SJCRH30 (cell line): Measurements from ENCODE around the gene CDHR4. TPM values are rescaled to one million over a fixed set of nuclear protein-coding genes. Genes with fewer than 3 reads are reported as not detected.
A peak's percentile ranks its signal among the peaks of the same experiment; 100 is the strongest.

ENCODE experiments used
- DNase-seq, 2 experiments: peaks; one replicate each; pipeline ENCODE4 v3.0.0-alpha.2; 2015 to 2020
- H3K27ac ChIP-seq: fragments of 250-450 bp; sonication (Bioruptor Pico); 2 replicates; pipeline ENCODE4 v1.5.1; 2020; ENCODE audit warnings: mild to moderate bottlenecking, moderate library complexity
- H3K27me3 ChIP-seq: fragments of 250-450 bp; sonication (Bioruptor Pico); 2 replicates; pipeline ENCODE4 v1.5.1; 2020; ENCODE audit warnings: mild to moderate bottlenecking, moderate library complexity
- H3K36me3 ChIP-seq: fragments of 250-450 bp; sonication (Bioruptor Pico); 2 replicates; pipeline ENCODE4 v1.5.1; 2020; ENCODE audit warnings: mild to moderate bottlenecking, moderate library complexity
- H3K4me1 ChIP-seq: fragments of 250-450 bp; sonication (Bioruptor Pico); 2 replicates; pipeline ENCODE4 v1.5.1; 2020; ENCODE audit warnings: mild to moderate bottlenecking, moderate library complexity
- H3K4me3 ChIP-seq: fragments of 250-450 bp; sonication (Bioruptor Pico); 2 replicates; pipeline ENCODE4 v1.5.1; 2020; ENCODE audit warnings: mild to moderate bottlenecking, moderate library complexity
- H3K9me3 ChIP-seq: fragments of 250-450 bp; sonication (Bioruptor Pico); replicated peaks from 2 replicates; pipeline ENCODE4 v1.5.1; 2020; ENCODE audit warnings: mild to moderate bottlenecking, moderate library complexity
- total RNA-seq: library from RNA; depleted of rRNA; stranded (reverse); fragments of >200 nt; shearing (Covaris generic); gene quantifications from 2 replicates; pipeline ENCODE4 v1.2.3, GENCODE V29; 2014

CDHR4 gene
- total RNA-seq, 1 experiment from 2014 or later = not detected

- no peak overlapping the region for H3K27ac ChIP-seq
- DNase-seq = no peak
- H3K4me1 ChIP-seq = peaks cover 18% of the 10 kb centered on the region
- no peak overlapping the region for H3K4me3 ChIP-seq
- no peaks in the 10 kb centered on the region for H3K9me3 ChIP-seq
- H3K36me3 ChIP-seq = no peaks in the 10 kb centered on the region
- no peaks in the 10 kb centered on the region for H3K27me3 ChIP-seq
These were observed 7.2 kb upstream of the CDHR4 start for GRCh38 chr3:49806850-49807249.

GRCh38 chr3:49805897-49806701 lies 6.4 kb upstream of the CDHR4 start:
- H3K4me3 ChIP-seq = no peak overlapping the region
- H3K9me3 ChIP-seq = no peaks in the 10 kb centered on the region
- H3K27ac ChIP-seq = no peak overlapping the region
- H3K36me3 ChIP-seq = no peaks in the 10 kb centered on the region
- no peaks in the 10 kb centered on the region for H3K27me3 ChIP-seq
- H3K4me1 ChIP-seq = peaks cover 18% of the 10 kb centered on the region
- no peak for DNase-seq

GRCh38 chr3:49805367-49805782 lies 5.7 kb upstream of the CDHR4 start:
- Histone ChIP-seq H3K27me3 (no peaks in the 10 kb centered on the region), H3K9me3 (no peaks in the 10 kb centered on the region), H3K27ac (no peak overlapping the region), H3K36me3 (no peaks in the 10 kb centered on the region), H3K4me3 (no peak overlapping the region), H3K4me1 (peaks cover 18% of the 10 kb centered on the region)
- DNase-seq = peak; percentile 53 to 61

- H3K9me3 ChIP-seq = no peaks in the 10 kb centered on the region
- H3K4me3 ChIP-seq = no peak overlapping the region; the same call in 1 of the 2 replicates
- no peak for DNase-seq
- no peaks in the 10 kb centered on the region for H3K27me3 ChIP-seq
- no peak overlapping the region for H3K27ac ChIP-seq
- no peaks in the 10 kb centered on the region for H3K36me3 ChIP-seq
- peaks cover 18% of the 10 kb centered on the region for H3K4me1 ChIP-seq
These were observed 4.7 kb upstream of the CDHR4 start for GRCh38 chr3:49804141-49805041.

GRCh38 chr3:49803465-49804140 lies 3.9 kb upstream of the CDHR4 start:
- peaks cover 18% of the 10 kb centered on the region for H3K4me1 ChIP-seq
- peak; percentile 60 to 67 for DNase-seq
- H3K27ac ChIP-seq = no peak overlapping the region
- no peaks in the 10 kb centered on the region for H3K9me3 ChIP-seq
- H3K4me3 ChIP-seq = peak overlapping the region; percentile 79
- no peaks in the 10 kb centered on the region for H3K27me3 ChIP-seq
- no peaks in the 10 kb centered on the region for H3K36me3 ChIP-seq

- H3K27me3 ChIP-seq = no peaks in the 10 kb centered on the region
- H3K36me3 ChIP-seq = no peaks in the 10 kb centered on the region
- peaks cover 18% of the 10 kb centered on the region for H3K4me1 ChIP-seq
- peak; percentile 82 to 88 for DNase-seq
- H3K4me3 ChIP-seq = peak within 1 kb of the TSS; percentile 79
- no peaks in the 10 kb centered on the region for H3K9me3 ChIP-seq
- H3K27ac ChIP-seq = no peak within 1 kb of the TSS
These were observed 3.2 kb upstream of the CDHR4 start, which contains the start of gene INKA1 for GRCh38 chr3:49802719-49803464. Gene INKA1, plus strand, starts transcription at chr3:49803261. Its CDS starts 132 bp downstream, at chr3:49803393.

- H3K36me3 ChIP-seq = no peaks in the 10 kb centered on the region
- no peaks in the 10 kb centered on the region for H3K9me3 ChIP-seq
- no peak for DNase-seq
- H3K4me3 ChIP-seq = no peak overlapping the region
- H3K27me3 ChIP-seq = no peaks in the 10 kb centered on the region
- H3K4me1 ChIP-seq = peaks cover 14% of the 10 kb centered on the region
- H3K27ac ChIP-seq = no peak overlapping the region
These were observed 1.5 kb upstream of the CDHR4 start for GRCh38 chr3:49801160-49801559.

- Histone ChIP-seq H3K36me3 (no peaks in the 10 kb centered on the region), H3K4me3 (no peak overlapping the region), H3K27ac (no peak overlapping the region), H3K27me3 (no peaks in the 10 kb centered on the region), H3K4me1 (0 out of 2 replicates have a peak, but pooled peaks cover 4% of the 10 kb centered on the region), H3K9me3 (no peaks in the 10 kb centered on the region)
- DNase-seq = no peak
These were observed 568 bp downstream of the CDHR4 start for GRCh38 chr3:49799105-49799504.

GRCh38 chr3:49794926-49795905 lies 4.5 kb downstream of the CDHR4 start:
- no peaks in the 10 kb centered on the region for H3K9me3 ChIP-seq
- no peaks in the 10 kb centered on the region for H3K27me3 ChIP-seq
- H3K4me3 ChIP-seq = no peak overlapping the region
- no peaks in the 10 kb centered on the region for H3K36me3 ChIP-seq
- no peaks in the 10 kb centered on the region for H3K4me1 ChIP-seq
- DNase-seq = no peak
- H3K27ac ChIP-seq = no peak overlapping the region

- Histone ChIP-seq H3K36me3 (no peaks in the 10 kb centered on the region), H3K27ac (no peak overlapping the region), H3K27me3 (no peaks in the 10 kb centered on the region), H3K4me3 (no peak overlapping the region), H3K9me3 (no peaks in the 10 kb centered on the region), H3K4me1 (no peaks in the 10 kb centered on the region)
- no peak for DNase-seq
These were observed 5.2 kb downstream of the CDHR4 start for GRCh38 chr3:49794431-49794830.

- Histone ChIP-seq H3K27me3 (no peaks in the 10 kb centered on the region), H3K36me3 (no peaks in the 10 kb centered on the region), H3K27ac (no peak overlapping the region), H3K4me3 (no peak overlapping the region), H3K9me3 (no peaks in the 10 kb centered on the region), H3K4me1 (no peaks in the 10 kb centered on the region)
- DNase-seq = no peak
These were observed 6.1 kb downstream of the CDHR4 start for GRCh38 chr3:49793486-49794085.

GRCh38 chr3:49792371-49793150 lies 7.1 kb downstream of the CDHR4 start:
- Histone ChIP-seq H3K9me3 (no peaks in the 10 kb centered on the region), H3K4me1 (no peaks in the 10 kb centered on the region), H3K27ac (no peak overlapping the region), H3K27me3 (no peaks in the 10 kb centered on the region), H3K4me3 (no peak overlapping the region), H3K36me3 (no peaks in the 10 kb centered on the region)
- DNase-seq = no peak
